Muscle layer of duodenum (tissue), 2 donors: ENCODE results near the gene DAPK2.

Source experiments
- H3K27ac ChIP-seq: one replicate; pipeline ENCODE4 v1.7.0; 2013; ENCODE audit warnings: mild to moderate bottlenecking, low read length
- H3K27me3 ChIP-seq: one replicate; pipeline ENCODE4 v1.7.0; 2013; ENCODE audit warnings: low read depth, mild to moderate bottlenecking, control low read depth, low read length
- H3K36me3 ChIP-seq, 2 donors: one replicate each; pipeline ENCODE4 v1.7.0; 2013; ENCODE audit warnings: low read length in 2 of 2, control low read depth in 1 of 2, mild to moderate bottlenecking in 1 of 2; ENCODE audit not compliant: insufficient read depth in 2 of 2, control insufficient read depth in 1 of 2
- H3K4me1 ChIP-seq, 2 donors: one replicate each; pipeline ENCODE4 v1.7.0; 2013; ENCODE audit warnings: low read length in 2 of 2, mild to moderate bottlenecking in 2 of 2, control low read depth in 1 of 2, moderate library complexity in 1 of 2; ENCODE audit not compliant: insufficient read depth in 2 of 2, control insufficient read depth in 1 of 2
- H3K4me3 ChIP-seq, 2 donors: one replicate each; pipeline ENCODE4 v1.7.0; 2013; ENCODE audit warnings: low read length in 2 of 2, low read depth in 1 of 2, mild to moderate bottlenecking in 1 of 2
- H3K9me3 ChIP-seq, 2 donors: one replicate each; pipeline ENCODE4 v1.7.0; 2013; ENCODE audit warnings: low read length in 2 of 2, control low read depth in 1 of 2, mild to moderate bottlenecking in 1 of 2; ENCODE audit not compliant: control insufficient read depth in 1 of 2
- donor health status: healthy.

The DAPK2 gene

DNA sequence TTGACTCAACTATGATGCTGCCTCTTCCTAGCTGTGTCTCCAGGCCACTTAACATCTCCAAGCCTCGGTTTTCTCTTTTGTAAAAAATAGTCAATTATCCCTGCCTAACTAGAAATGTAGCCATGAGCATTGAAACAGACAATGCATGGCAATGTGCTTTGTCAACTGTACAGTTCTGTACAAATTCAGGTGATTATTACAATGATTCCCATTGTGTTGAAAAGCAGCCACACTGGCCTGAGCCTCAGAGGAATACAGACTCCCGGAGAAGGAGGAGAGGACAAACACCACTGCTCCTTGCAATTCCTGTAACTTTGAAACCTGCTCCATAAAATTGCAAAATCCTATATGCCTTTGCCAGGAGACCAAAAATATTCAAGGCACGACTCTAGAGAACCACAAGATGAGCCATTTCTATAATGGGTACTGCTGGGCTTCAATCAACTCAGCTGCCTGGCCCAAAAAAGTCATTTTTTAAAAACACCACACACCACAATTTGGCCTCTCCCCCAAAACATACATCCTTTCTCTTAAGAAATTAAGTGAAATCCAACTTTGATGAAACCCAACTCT lies 28.6 kb downstream of the DAPK2 start:
- Histone ChIP-seq H3K27ac (no peak overlapping the region), H3K4me1 (peaks cover 0 to 14% of the 10 kb centered on the region in 2 donors), H3K27me3 (no peaks in the 10 kb centered on the region), H3K36me3 (no peaks in the 10 kb centered on the region), H3K4me3 (no peak overlapping the region), H3K9me3 (no peaks in the 10 kb centered on the region)

DNA sequence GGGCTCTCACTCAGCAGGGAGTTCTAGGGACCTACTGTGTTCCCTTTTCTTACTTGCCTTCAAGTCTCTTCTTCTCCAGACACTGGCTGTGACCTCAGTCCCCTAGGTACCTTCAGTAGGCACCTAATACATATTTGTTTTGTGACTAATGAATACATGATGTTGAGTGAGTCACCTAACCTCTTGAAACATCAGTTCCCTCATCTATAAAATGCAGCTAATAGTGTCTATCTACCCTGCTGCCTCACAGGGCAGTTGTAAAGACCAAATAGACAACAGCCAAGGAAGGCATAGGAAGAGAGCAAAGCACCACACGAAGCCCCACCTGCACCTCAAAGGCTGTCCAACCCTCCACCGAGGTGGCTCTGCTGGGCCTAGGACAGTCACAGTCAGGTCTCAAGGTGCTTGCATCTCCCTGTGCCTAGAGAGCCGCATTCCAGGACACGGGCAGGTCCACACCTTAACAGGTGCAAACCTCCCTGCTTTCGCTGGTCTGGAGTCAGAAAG lies 29.1 kb downstream of the DAPK2 start:
- Histone ChIP-seq H3K9me3 (no peaks in the 10 kb centered on the region), H3K4me3 (no peak overlapping the region), H3K36me3 (no peaks in the 10 kb centered on the region), H3K27me3 (no peaks in the 10 kb centered on the region), H3K27ac (no peak overlapping the region), H3K4me1 (peaks cover 0 to 9% of the 10 kb centered on the region in 2 donors)

DNA sequence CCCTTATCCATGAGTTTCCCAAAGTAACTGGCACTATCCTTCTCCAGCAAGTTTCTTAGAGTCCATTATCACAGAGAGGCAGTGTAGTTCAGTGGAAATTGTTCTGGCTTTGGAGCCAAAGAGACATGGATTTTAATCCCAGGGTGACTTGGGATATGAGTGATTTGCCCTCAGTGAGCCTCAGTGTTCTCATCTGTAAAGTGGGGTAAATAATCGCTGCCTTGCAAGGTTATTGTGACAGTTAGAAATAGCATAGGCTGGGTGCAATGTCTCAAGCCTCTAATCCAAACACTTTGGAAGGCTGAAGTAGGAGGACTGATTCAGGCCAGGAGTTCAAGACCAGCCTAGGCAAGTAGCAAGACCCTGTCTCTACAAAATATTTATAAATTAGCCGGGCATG lies 30.0 kb downstream of the DAPK2 start:
- H3K4me3 ChIP-seq = no peak overlapping the region
- no peaks in the 10 kb centered on the region for H3K36me3 ChIP-seq
- no peaks in the 10 kb centered on the region for H3K27me3 ChIP-seq
- no peak overlapping the region for H3K27ac ChIP-seq
- no peaks in the 10 kb centered on the region for H3K9me3 ChIP-seq
- H3K4me1 ChIP-seq = peaks cover 0 to under 1% of the 10 kb centered on the region in 2 donors

DNA sequence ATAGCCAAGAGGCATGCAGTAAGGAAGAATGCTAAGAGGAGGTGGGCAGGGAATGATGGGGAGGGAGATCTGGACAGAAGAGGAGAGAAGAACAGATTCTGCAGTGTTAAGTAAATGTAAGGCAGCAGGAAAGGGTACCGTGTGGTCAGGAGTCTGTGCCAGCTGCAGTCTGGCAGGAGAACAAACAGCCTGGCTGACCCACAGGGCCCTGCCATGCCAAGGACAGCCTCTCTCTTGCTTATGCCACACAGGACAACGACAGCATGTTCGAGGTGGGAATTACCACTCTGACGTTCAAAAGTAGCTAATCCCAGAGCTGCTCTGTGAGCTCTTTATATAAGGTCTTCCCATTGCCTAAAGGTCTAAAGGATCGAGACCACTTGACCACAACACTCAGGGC lies 31.3 kb downstream of the DAPK2 start:
- no peaks in the 10 kb centered on the region for H3K36me3 ChIP-seq
- H3K27ac ChIP-seq = no peak overlapping the region
- no peaks in the 10 kb centered on the region for H3K9me3 ChIP-seq
- no peak overlapping the region for H3K4me3 ChIP-seq
- H3K4me1 ChIP-seq = no peaks in the 10 kb centered on the region
- H3K27me3 ChIP-seq = no peaks in the 10 kb centered on the region

DNA sequence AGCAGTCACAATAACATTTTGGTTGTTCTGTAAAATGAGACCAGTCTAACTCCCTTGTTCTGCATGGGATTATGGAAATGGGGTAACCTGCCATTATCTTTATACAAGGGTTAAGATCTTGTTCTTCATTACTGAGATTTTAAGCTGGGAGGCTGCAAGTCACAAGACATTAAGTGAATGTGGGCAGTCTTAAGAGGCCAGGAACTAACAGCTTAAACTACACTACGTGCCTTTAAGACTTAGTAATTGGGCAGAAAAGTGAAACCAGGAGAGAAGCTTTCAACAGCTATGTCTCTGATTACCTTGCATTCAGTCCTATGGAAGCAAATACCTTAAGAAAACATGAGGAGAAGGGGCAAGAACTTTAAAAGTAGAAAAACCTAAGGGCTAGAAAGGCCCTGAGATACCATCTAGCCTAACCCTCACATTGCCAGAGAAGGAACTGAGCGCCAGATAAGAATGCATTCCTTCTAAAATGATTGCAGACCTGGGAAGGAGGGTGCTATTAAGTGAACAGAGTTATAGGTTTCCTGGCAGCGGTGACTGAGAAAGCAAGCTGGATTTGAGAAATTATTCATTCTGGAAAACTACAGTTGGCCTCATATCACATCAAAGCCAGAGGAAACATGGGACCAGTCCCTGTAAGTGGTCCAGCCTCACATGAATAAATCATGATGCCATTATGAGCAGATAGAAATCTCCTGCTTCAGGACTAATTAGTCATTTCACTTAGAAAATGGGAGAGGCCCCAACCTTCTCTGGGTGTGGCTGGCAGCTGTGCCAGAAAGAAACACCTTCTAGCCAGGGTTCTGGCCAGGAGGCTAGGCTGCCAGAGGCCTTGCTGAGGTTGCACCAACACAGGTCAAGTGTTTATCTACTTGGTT lies 32.9 kb downstream of the DAPK2 start:
- H3K27me3 ChIP-seq = no peaks in the 10 kb centered on the region
- no peak overlapping the region for H3K4me3 ChIP-seq
- H3K9me3 ChIP-seq = no peaks in the 10 kb centered on the region
- H3K4me1 ChIP-seq = peaks cover 0 to under 1% of the 10 kb centered on the region in 2 donors
- peak overlapping the region; percentile 61 for H3K27ac ChIP-seq
- H3K36me3 ChIP-seq = no peaks in the 10 kb centered on the region

DNA sequence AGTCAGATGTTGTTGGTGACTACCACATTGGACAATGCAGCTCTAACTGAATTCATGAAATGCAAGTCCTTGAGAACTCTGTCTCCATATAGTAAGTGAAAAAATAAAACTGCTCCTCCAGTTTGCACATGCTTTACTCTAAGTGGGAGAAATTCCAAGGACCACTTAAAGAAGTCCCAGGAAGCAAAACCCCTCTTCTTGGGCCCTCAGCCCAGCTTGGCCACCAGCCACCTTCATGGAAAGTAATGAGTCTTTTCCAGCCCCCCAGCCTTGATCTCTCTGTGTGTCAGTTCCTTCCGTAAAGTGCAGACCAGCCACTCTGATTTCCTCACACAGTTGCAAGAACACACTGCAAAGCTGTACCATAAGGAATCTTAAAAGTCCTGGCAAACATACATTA lies 34.5 kb downstream of the DAPK2 start:
- no peaks in the 10 kb centered on the region for H3K27me3 ChIP-seq
- no peaks in the 10 kb centered on the region for H3K36me3 ChIP-seq
- H3K4me1 ChIP-seq = peaks cover 0 to 8% of the 10 kb centered on the region in 2 donors
- H3K27ac ChIP-seq = no peak overlapping the region
- no peaks in the 10 kb centered on the region for H3K9me3 ChIP-seq
- no peak overlapping the region for H3K4me3 ChIP-seq

DNA sequence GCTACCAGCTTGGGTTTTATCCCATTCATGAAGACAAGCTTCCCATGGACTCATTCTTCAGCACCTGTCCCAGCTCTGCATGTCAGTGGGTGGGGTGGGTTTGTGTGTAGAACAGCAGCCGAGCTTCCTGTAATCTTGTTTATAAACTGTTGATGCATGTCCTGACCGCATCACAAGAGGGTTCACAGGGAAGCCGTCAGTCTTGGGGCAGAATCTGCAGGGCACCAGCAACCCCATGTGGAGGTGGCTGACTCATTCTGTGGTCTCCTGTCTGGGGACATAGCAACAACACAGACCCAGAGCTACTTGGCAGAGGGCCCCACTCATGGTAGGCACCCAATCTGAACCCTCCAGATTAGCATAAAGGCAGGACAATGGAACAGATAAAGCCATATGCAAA lies 35.6 kb downstream of the DAPK2 start:
- Histone ChIP-seq H3K4me1 (peaks cover 5 to 8% of the 10 kb centered on the region in 2 donors), H3K9me3 (no peaks in the 10 kb centered on the region), H3K4me3 (no peak overlapping the region), H3K27ac (peak overlapping the region; percentile 2), H3K36me3 (no peaks in the 10 kb centered on the region), H3K27me3 (no peaks in the 10 kb centered on the region)

DNA sequence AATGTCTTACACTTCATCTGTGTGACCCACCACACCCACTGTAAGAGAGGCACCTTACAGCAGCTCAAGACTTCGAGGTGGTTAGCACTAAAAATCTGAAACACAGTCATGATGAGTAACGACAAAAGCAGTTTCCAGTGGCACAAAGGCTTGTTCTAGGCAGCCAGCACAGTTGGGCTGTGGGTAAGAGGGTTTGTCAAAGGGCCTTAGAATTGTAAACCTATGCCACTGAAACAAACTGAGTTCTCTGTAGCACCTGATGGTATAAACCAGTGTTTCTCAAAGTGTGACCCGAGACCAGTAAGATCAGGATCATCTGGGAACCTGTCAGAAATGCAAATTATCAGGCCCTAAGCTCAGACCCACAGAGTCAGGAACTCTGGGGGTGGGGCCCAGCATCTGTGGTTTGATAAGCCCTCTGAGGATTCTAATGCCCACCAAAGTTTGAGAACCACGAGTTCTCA lies 36.5 kb downstream of the DAPK2 start:
- Histone ChIP-seq H3K27ac (peak overlapping the region; percentile 2), H3K4me1 (peaks cover 5 to 8% of the 10 kb centered on the region in 2 donors), H3K36me3 (no peaks in the 10 kb centered on the region), H3K4me3 (no peak overlapping the region), H3K9me3 (no peaks in the 10 kb centered on the region), H3K27me3 (no peaks in the 10 kb centered on the region)

- Histone ChIP-seq H3K36me3 (no peaks in the 10 kb centered on the region), H3K4me3 (no peak overlapping the region), H3K27ac (no peak overlapping the region), H3K27me3 (no peaks in the 10 kb centered on the region), H3K9me3 (no peaks in the 10 kb centered on the region), H3K4me1 (peaks cover 5 to 8% of the 10 kb centered on the region in 2 donors)
These were observed 37.0 kb downstream of the DAPK2 start for GRCh38 chr15:64009241-64009640.

DNA sequence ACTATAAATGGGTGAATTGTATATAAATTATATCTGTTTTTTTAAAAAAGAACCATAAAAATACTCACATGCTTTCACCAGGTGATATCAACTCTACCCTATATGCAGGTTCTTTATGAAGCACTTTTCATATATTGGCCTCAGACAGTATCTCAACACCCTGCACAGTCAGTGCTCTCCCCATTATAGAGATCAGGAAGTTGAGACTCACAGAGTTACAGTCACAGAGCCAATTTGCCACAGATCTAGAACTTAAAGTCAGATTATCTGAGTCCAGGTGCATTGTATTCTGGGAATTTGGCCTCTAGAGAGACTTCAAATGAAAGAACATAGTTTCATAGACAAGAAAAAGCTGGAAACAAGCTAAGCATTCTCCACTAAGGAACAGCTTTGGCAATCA lies 38.1 kb downstream of the DAPK2 start:
- H3K36me3 ChIP-seq = no peaks in the 10 kb centered on the region
- H3K27ac ChIP-seq = no peak overlapping the region
- peaks cover 5 to 8% of the 10 kb centered on the region in 2 donors for H3K4me1 ChIP-seq
- no peaks in the 10 kb centered on the region for H3K9me3 ChIP-seq
- H3K4me3 ChIP-seq = no peak overlapping the region
- no peaks in the 10 kb centered on the region for H3K27me3 ChIP-seq

GRCh38 chr15:64006642-64007041 lies 39.6 kb downstream of the DAPK2 start:
- H3K27ac ChIP-seq = no peak overlapping the region

More at GRCh38 chr15:64006642-64007041, 39.6 kb downstream of the DAPK2 start:
- no peaks in the 10 kb centered on the region for H3K36me3 ChIP-seq
- no peaks in the 10 kb centered on the region for H3K9me3 ChIP-seq
- no peak overlapping the region for H3K4me3 ChIP-seq
- H3K4me1 ChIP-seq = peaks cover 5 to 8% of the 10 kb centered on the region in 2 donors
- no peaks in the 10 kb centered on the region for H3K27me3 ChIP-seq
